Kidney (tissue), 14 donors: ENCODE measurements around the gene RARRES1. TPM values are rescaled to one million over a fixed set of nuclear protein-coding genes. Genes with fewer than 3 reads are reported as not detected.

ENCODE experiments used
- DNase-seq, 5 donors: peaks; one replicate each; pipeline ENCODE4 v3.0.0-alpha.2; 2013 to 2020
- FAIRE-seq: peaks from 2 replicates; lab custom pipeline; 2012; peaks lifted over from hg19 to GRCh38; lab: Jason Lieb, UNC
- H3K27ac ChIP-seq, 2 donors: one replicate each; pipeline ENCODE4 v1.7.0; 2013; ENCODE audit warnings: low read depth in 2 of 2, low read length in 2 of 2, inconsistent platforms in 1 of 2
- H3K27me3 ChIP-seq: one replicate; pipeline ENCODE4 v1.7.1; 2013; ENCODE audit warnings: low read length, inconsistent platforms; ENCODE audit not compliant: control insufficient read depth, insufficient read depth
- H3K36me3 ChIP-seq, 3 donors: one replicate each; pipeline versions ENCODE4 v1.7.0 to v1.7.1; 2013; ENCODE audit warnings: low read length in 3 of 3, control low read depth in 1 of 3, inconsistent platforms in 1 of 3; ENCODE audit not compliant: insufficient read depth in 3 of 3, control insufficient read depth in 2 of 3
- H3K4me1 ChIP-seq, 3 donors: one replicate each; pipeline versions ENCODE4 v1.7.0 to v1.7.1; 2013; ENCODE audit warnings: low read length in 3 of 3, inconsistent platforms in 1 of 3, low read depth in 1 of 3; ENCODE audit not compliant: control insufficient read depth in 2 of 3, insufficient read depth in 2 of 3
- H3K4me3 ChIP-seq, 3 donors: one replicate each; pipeline versions ENCODE4 v1.7.0 to v1.8.1; 2013; ENCODE audit warnings: low read length in 3 of 3, control low read depth in 1 of 3, inconsistent platforms in 1 of 3
- H3K9ac ChIP-seq, 3 donors: one replicate each; pipeline versions ENCODE4 v1.7.0 to v1.7.1; 2013; ENCODE audit warnings: low read length in 3 of 3, control low read depth in 1 of 3, inconsistent platforms in 1 of 3
- H3K9me3 ChIP-seq, 3 donors: one replicate each; pipeline versions ENCODE4 v1.7.0 to v1.7.1; 2013; ENCODE audit warnings: low read length in 3 of 3, control low read depth in 1 of 3, inconsistent platforms in 1 of 3; ENCODE audit not compliant: control insufficient read depth in 2 of 3, insufficient read depth in 1 of 3
- intact Hi-C: fragments of 100-400 bp; cut with DNase I; formaldehyde crosslinking; loops from one replicate; pipeline ENCODE4 v1.11.1; 2022
- polyA plus RNA-seq: library from polyadenylated mRNA; stranded (reverse); fragments of 350-450 nt; fragmentation: Illumina TruSeq; extraction: RNeasy Lipid Tissue Mini Kit (QIAGEN cat#74804); gene quantifications from one replicate; pipeline ENCODE4 v1.2.3, GENCODE V29; 2014; ENCODE audit warnings: low read depth, low replicate concordance; ENCODE audit not compliant: insufficient read depth
- total RNA-seq: library from RNA; stranded (reverse); fragmentation: NEBNext Ultra II Directional; extraction: Animal tissue kit (Norgen Biotek cat#: 25700); gene quantifications from one replicate; pipeline ENCODE4 v1.2.1, GENCODE V29; 2021
- TF ChIP-seq, protein P1 (sequence below): IDR thresholded peaks from 3 replicates; pipeline ENCODE4 v1.5.1; 2012; ENCODE audit warnings: mild to moderate bottlenecking, moderate library complexity, borderline replicate concordance; ENCODE audit not compliant: insufficient read depth; ENCODE audit errors: extremely low read depth
- donor health status: control.
- donor health status: control.
- donor health status: control.
- donor health status: control.
- donor health status: control.
- donor health status: DM: yes; HTN: yes; CAD: no.
- donor health status: Normal renal cell carcinoma (clear cell type).

Gene RARRES1
- total and polyA plus RNA-seq, 2 donors from 2014 or later = 10.3 to 94.0 TPM

DNA sequence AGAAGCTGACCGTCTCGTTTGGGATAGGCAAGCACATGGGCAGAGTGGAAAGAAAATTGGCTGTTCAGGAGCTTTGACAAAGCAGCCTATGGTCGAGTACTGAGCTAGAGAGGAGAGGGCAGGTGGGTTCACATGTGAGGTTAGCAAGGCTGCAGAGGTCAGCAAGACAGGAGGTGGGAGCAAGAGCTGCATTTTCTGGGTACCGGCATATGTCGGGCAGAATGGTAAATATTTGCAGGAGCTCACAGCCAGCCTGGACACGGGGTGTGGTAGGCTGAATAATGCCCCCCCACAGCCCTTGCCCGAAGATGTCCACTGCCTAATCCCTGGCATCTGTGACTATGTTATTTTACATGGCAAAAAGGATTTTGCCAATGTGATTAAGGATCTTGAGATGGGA lies 8.3 kb downstream of the RARRES1 start:
- TF ChIP-seq, protein P1, sequence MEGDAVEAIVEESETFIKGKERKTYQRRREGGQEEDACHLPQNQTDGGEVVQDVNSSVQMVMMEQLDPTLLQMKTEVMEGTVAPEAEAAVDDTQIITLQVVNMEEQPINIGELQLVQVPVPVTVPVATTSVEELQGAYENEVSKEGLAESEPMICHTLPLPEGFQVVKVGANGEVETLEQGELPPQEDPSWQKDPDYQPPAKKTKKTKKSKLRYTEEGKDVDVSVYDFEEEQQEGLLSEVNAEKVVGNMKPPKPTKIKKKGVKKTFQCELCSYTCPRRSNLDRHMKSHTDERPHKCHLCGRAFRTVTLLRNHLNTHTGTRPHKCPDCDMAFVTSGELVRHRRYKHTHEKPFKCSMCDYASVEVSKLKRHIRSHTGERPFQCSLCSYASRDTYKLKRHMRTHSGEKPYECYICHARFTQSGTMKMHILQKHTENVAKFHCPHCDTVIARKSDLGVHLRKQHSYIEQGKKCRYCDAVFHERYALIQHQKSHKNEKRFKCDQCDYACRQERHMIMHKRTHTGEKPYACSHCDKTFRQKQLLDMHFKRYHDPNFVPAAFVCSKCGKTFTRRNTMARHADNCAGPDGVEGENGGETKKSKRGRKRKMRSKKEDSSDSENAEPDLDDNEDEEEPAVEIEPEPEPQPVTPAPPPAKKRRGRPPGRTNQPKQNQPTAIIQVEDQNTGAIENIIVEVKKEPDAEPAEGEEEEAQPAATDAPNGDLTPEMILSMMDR = no peak
- intact Hi-C loops = no loop called here
- Histone ChIP-seq H3K36me3 (peaks cover 0 to 4% (median 3%) of the 10 kb centered on the region in 3 donors), H3K27ac (no peak overlapping the region), H3K27me3 (no peaks in the 10 kb centered on the region), H3K4me1 (peaks cover 0 to 9% (median 8%) of the 10 kb centered on the region in 3 donors), H3K9ac (no peak overlapping the region), H3K9me3 (no peaks in the 10 kb centered on the region), H3K4me3 (no peak overlapping the region)
- FAIRE-seq (no peak), DNase-seq (no peak)

DNA sequence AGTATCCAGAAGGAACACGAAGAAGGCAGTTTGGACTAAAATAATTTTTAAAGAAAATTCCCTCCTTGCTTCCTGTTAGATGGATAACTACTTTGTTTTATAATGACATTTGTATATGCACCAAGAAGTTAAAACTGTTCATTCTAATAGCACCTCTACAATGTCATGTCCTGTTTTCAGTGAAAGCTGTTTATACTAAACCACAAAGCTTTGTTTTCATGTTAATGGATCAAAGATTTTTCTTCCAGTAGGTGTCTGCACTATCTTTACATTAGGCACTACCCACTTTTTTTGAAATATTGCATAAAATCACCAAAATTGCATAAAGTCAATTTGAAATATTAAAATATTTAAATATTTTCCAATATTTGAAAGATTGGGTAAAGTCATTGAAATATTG lies 10.1 kb downstream of the RARRES1 start:
- H3K27me3 ChIP-seq = no peaks in the 10 kb centered on the region
- no peaks in the 10 kb centered on the region for H3K9me3 ChIP-seq
- no peak for FAIRE-seq
- DNase-seq = no peak
- intact Hi-C loops = no loop called here
- no peak overlapping the region for H3K4me3 ChIP-seq
- H3K9ac ChIP-seq = no peak overlapping the region
- H3K36me3 ChIP-seq = peaks cover 0 to 4% (median 3%) of the 10 kb centered on the region in 3 donors
- H3K4me1 ChIP-seq = peaks cover 0 to 8% (median 6%) of the 10 kb centered on the region in 3 donors
- TF ChIP-seq, protein P1 = no peak
- no peak overlapping the region for H3K27ac ChIP-seq

DNA sequence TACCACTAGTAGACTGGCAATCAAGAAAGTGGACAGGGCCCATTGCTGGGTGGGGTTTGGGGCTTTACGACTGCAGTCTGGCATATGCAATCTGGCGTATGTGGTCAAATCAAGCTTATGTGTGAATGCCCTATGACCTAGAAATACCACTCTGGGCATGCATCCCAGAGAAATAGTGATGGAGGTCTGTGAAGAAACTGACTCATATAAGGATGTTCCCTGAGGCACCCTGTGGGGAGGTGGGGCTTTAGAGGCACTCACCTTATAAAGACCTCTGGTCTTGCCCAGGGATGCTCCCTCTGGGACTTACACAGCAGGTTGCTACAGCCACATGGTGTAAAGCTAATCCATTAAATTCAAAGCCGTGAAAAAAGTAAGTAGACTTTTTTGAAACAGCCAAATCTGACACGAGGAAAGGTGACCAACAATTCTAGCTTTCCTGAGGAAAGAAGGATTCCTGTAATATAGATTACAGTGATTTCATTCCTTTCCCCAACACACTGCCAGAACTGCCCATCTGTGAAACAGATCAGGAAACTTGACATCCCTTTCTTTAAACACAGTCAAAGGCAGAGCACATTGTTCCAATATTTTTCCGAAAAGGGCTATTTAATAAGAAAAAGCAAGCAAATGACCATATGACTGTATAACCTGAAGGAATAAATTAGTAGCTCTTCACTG lies 13.6 kb downstream of the RARRES1 start:
- TF ChIP-seq, protein P1 = no peak
- H3K4me1 ChIP-seq = no peaks in the 10 kb centered on the region
- H3K4me3 ChIP-seq = no peak overlapping the region
- H3K9me3 ChIP-seq = no peaks in the 10 kb centered on the region
- H3K27ac ChIP-seq = no peak overlapping the region
- H3K9ac ChIP-seq = no peak overlapping the region
- FAIRE-seq (no peak), DNase-seq (no peak)
- H3K27me3 ChIP-seq = no peaks in the 10 kb centered on the region
- H3K36me3 ChIP-seq = peaks cover 0 to 4% (median 3%) of the 10 kb centered on the region in 3 donors
- intact Hi-C loops = no loop called here
